Measurements from ENCODE around the gene PIMREG. TPM values are rescaled to one million over a fixed set of nuclear protein-coding genes. Genes with fewer than 3 reads are reported as not detected.

PIMREG gene
- polyA plus RNA-seq, 1 donor from 2014 or later, result 6.0 TPM

GRCh38 chr17:6470751-6471521 is 26.7 kb downstream of the PIMREG start:
- Histone ChIP-seq H3K79me2 (replicated peaks; ENCODE audit: insufficient read depth, low read length) (no peaks in the 10 kb centered on the region), H3K27me3 (ENCODE audit: insufficient read depth, low read depth, low read length) (no peaks in the 10 kb centered on the region), H3K36me3 (ENCODE audit: insufficient read depth, low read length) (no peaks in the 10 kb centered on the region), H3F3A (ENCODE audit: insufficient read depth, low read length, poor library complexity, severe bottlenecking) (no peaks in the 10 kb centered on the region), H3K4me2 (ENCODE audit: low read length) (no peak overlapping the region), H3K9me3 (ENCODE audit: low read length) (no peaks in the 10 kb centered on the region), H3K4me3 (ENCODE audit: low read length) (no peak overlapping the region), H3K9ac (ENCODE audit: low read length) (no peak overlapping the region), H4K20me1 (ENCODE audit: insufficient read depth) (no peaks in the 10 kb centered on the region), H3K27ac (ENCODE audit: low read length) (no peak overlapping the region), H2AFZ (ENCODE audit: low read depth, low read length) (no peak overlapping the region), H3K9me2 (ENCODE audit: insufficient read depth, low read length) (no peaks in the 10 kb centered on the region)
- TF ChIP-seq RAD21 (conservative IDR thresholded peaks at IDR 0.05) (no peak), TAF1 (IDR thresholded peaks at IDR 0.05; ENCODE audit: low read depth) (no peak), POLR2AphosphoS5 (IDR thresholded peaks at IDR 0.05) (no peak), MXI1 (conservative IDR thresholded peaks at IDR 0.05; ENCODE audit: poor library complexity, severe bottlenecking) (no peak), SMC3 (conservative IDR thresholded peaks at IDR 0.05; ENCODE audit: poor library complexity) (no peak), EZH2 (IDR thresholded peaks at IDR 0.05; ENCODE audit: borderline replicate concordance, insufficient read depth, low read length, poor library complexity, severe bottlenecking) (no peak), CTCF (IDR thresholded peaks at IDR 0.05; ENCODE audit: poor library complexity, severe bottlenecking) (no peak), EP300 (conservative IDR thresholded peaks at IDR 0.05; ENCODE audit: poor library complexity, severe bottlenecking) (no peak), REST (IDR thresholded peaks at IDR 0.05; ENCODE audit: borderline replicate concordance) (no peak)

GRCh38 chr17:6471531-6472465 is 27.5 kb downstream of the PIMREG start:
- Histone ChIP-seq H3K9ac (ENCODE audit: low read length) (no peak overlapping the region), H3K36me3 (ENCODE audit: insufficient read depth, low read length) (no peaks in the 10 kb centered on the region), H4K20me1 (ENCODE audit: insufficient read depth) (no peaks in the 10 kb centered on the region), H3K27me3 (ENCODE audit: insufficient read depth, low read depth, low read length) (no peaks in the 10 kb centered on the region), H3K9me3 (ENCODE audit: low read length) (no peaks in the 10 kb centered on the region), H3K4me2 (ENCODE audit: low read length) (no peak overlapping the region), H3K9me2 (ENCODE audit: insufficient read depth, low read length) (no peaks in the 10 kb centered on the region), H3K4me3 (ENCODE audit: low read length) (no peak overlapping the region), H3F3A (ENCODE audit: insufficient read depth, low read length, poor library complexity, severe bottlenecking) (no peaks in the 10 kb centered on the region), H3K79me2 (replicated peaks; ENCODE audit: insufficient read depth, low read length) (no peaks in the 10 kb centered on the region), H2AFZ (ENCODE audit: low read depth, low read length) (no peak overlapping the region), H3K27ac (ENCODE audit: low read length) (no peak overlapping the region)
- no peak for TF ChIP-seq EZH2 (IDR thresholded peaks at IDR 0.05; ENCODE audit: borderline replicate concordance, insufficient read depth, low read length, poor library complexity, severe bottlenecking)
- TF ChIP-seq CTCF (IDR thresholded peaks at IDR 0.05; ENCODE audit: poor library complexity, severe bottlenecking), result no peak
- TF ChIP-seq EP300 (conservative IDR thresholded peaks at IDR 0.05; ENCODE audit: poor library complexity, severe bottlenecking), result no peak
- TF ChIP-seq REST (IDR thresholded peaks at IDR 0.05; ENCODE audit: borderline replicate concordance), result no peak
- TF ChIP-seq SMC3 (conservative IDR thresholded peaks at IDR 0.05; ENCODE audit: poor library complexity), result no peak
- TF ChIP-seq RAD21 (conservative IDR thresholded peaks at IDR 0.05), result no peak
- no peak for TF ChIP-seq POLR2AphosphoS5 (IDR thresholded peaks at IDR 0.05)
- no peak for TF ChIP-seq TAF1 (IDR thresholded peaks at IDR 0.05; ENCODE audit: low read depth)
- no peak for TF ChIP-seq MXI1 (conservative IDR thresholded peaks at IDR 0.05; ENCODE audit: poor library complexity, severe bottlenecking)

Measured in neural cell (in vitro differentiated cells).